Measurements from ENCODE around the gene HOXB4. TPM values are rescaled to one million over a fixed set of nuclear protein-coding genes. Genes with fewer than 3 reads are reported as not detected.

HOXB4 gene
- total RNA-seq, 1 donor from 2014 or later: 0.25 TPM

GRCh38 chr17:48549281-48549630 is 28.9 kb downstream of the HOXB4 start:
- TF ChIP-seq CTCF (IDR thresholded peaks at IDR 0.05; ENCODE audit: borderline replicate concordance): no peak
- Histone ChIP-seq H3K27me3 (ENCODE audit: low read depth) (peaks cover 100% of the 10 kb centered on the region), H3K36me3 (no peaks in the 10 kb centered on the region), H3K4me3 (no peak overlapping the region), H3K4me1 (peaks cover 24% of the 10 kb centered on the region), H3K9me3 (replicated peaks) (no peaks in the 10 kb centered on the region), H3K27ac (replicated peaks) (no peak overlapping the region)
- intact Hi-C loops (cut with micrococcal nuclease): no loop called here
- DNase-seq: no peak

GRCh38 chr17:48548523-48549280 is 29.4 kb downstream of the HOXB4 start:
- peaks cover 23% of the 10 kb centered on the region for H3K4me1 ChIP-seq
- DNase-seq: no peak
- no peaks in the 10 kb centered on the region for H3K36me3 ChIP-seq
- no peak for TF ChIP-seq CTCF (IDR thresholded peaks at IDR 0.05; ENCODE audit: borderline replicate concordance)
- H3K27ac ChIP-seq (replicated peaks): peak overlapping the region; percentile 90
- H3K9me3 ChIP-seq (replicated peaks): no peaks in the 10 kb centered on the region
- peak overlapping the region; percentile 35 for H3K4me3 ChIP-seq
- peaks cover 100% of the 10 kb centered on the region for H3K27me3 ChIP-seq (ENCODE audit: low read depth)
- intact Hi-C loops (cut with micrococcal nuclease): no loop called here

GRCh38 chr17:48547808-48548522 is 30.2 kb downstream of the HOXB4 start:
- Histone ChIP-seq H3K9me3 (replicated peaks) (no peaks in the 10 kb centered on the region), H3K4me1 (peaks cover 30% of the 10 kb centered on the region), H3K4me3 (peak overlapping the region; percentile 35), H3K36me3 (no peaks in the 10 kb centered on the region), H3K27me3 (ENCODE audit: low read depth) (peaks cover 100% of the 10 kb centered on the region), H3K27ac (replicated peaks) (peak overlapping the region; percentile 90)
- intact Hi-C loops (cut with micrococcal nuclease): no loop called here
- TF ChIP-seq CTCF (IDR thresholded peaks at IDR 0.05; ENCODE audit: borderline replicate concordance): no peak
- DNase-seq: no peak

- DNase-seq: no peak
- Histone ChIP-seq H3K4me3 (peak overlapping the region; percentile 35), H3K9me3 (replicated peaks) (no peaks in the 10 kb centered on the region), H3K27ac (replicated peaks) (peak overlapping the region; percentile 90), H3K36me3 (no peaks in the 10 kb centered on the region), H3K27me3 (ENCODE audit: low read depth) (peaks cover 100% of the 10 kb centered on the region), H3K4me1 (peaks cover 33% of the 10 kb centered on the region)
- intact Hi-C loops (cut with micrococcal nuclease): no loop called here
- TF ChIP-seq CTCF (IDR thresholded peaks at IDR 0.05; ENCODE audit: borderline replicate concordance): no peak
Observed at GRCh38 chr17:48546924-48547807, 31.0 kb downstream of the HOXB4 start.

- peak overlapping the region; percentile 35 for H3K4me3 ChIP-seq
- H3K27me3 ChIP-seq (ENCODE audit: low read depth): peaks cover 100% of the 10 kb centered on the region
- no peaks in the 10 kb centered on the region for H3K9me3 ChIP-seq (replicated peaks)
- no peak for DNase-seq
- H3K36me3 ChIP-seq: no peaks in the 10 kb centered on the region
- H3K27ac ChIP-seq (replicated peaks): peak overlapping the region; percentile 90
- intact Hi-C loops (cut with micrococcal nuclease): no loop called here
- H3K4me1 ChIP-seq: peaks cover 40% of the 10 kb centered on the region
- no peak for TF ChIP-seq CTCF (IDR thresholded peaks at IDR 0.05; ENCODE audit: borderline replicate concordance)
Observed at GRCh38 chr17:48546137-48546923, 31.8 kb downstream of the HOXB4 start.
